ENCODE measurements around the gene PRKACG. TPM values are rescaled to one million over a fixed set of nuclear protein-coding genes. Genes with fewer than 3 reads are reported as not detected.

The PRKACG gene
- total RNA-seq, 1 donor from 2014 or later, result not detected

- H3K36me3 Mint-ChIP-seq (ENCODE audit: low read depth), result no peaks in the 10 kb centered on the region
- TF ChIP-seq CTCF (IDR thresholded peaks at IDR 0.05), result no peak
- no peak overlapping the region for H3K27ac Mint-ChIP-seq (ENCODE audit: unreplicated experiment)
- DNase-seq (ENCODE audit: low spot score), result no peak
- H3K4me1 Mint-ChIP-seq (ENCODE audit: low read depth), result peaks cover 10% of the 10 kb centered on the region
- H3K9me3 Mint-ChIP-seq (ENCODE audit: low read depth), result no peaks in the 10 kb centered on the region
- H3K27me3 Mint-ChIP-seq (ENCODE audit: low read depth), result peaks cover 33% of the 10 kb centered on the region
- H3K4me3 Mint-ChIP-seq (ENCODE audit: unreplicated experiment), result no peak overlapping the region
These were observed 12.0 kb downstream of the PRKACG start for GRCh38 chr9:69001921-69002320.

- H3K27ac Mint-ChIP-seq (ENCODE audit: unreplicated experiment), result no peak overlapping the region
- peak; percentile 85 for TF ChIP-seq CTCF (IDR thresholded peaks at IDR 0.05)
- no peak overlapping the region for H3K4me3 Mint-ChIP-seq (ENCODE audit: unreplicated experiment)
- H3K36me3 Mint-ChIP-seq (ENCODE audit: low read depth), result no peaks in the 10 kb centered on the region
- H3K4me1 Mint-ChIP-seq (ENCODE audit: low read depth), result peaks cover under 1% of the 10 kb centered on the region
- no peak for DNase-seq (ENCODE audit: low spot score)
- H3K27me3 Mint-ChIP-seq (ENCODE audit: low read depth), result peaks cover 35% of the 10 kb centered on the region
- no peaks in the 10 kb centered on the region for H3K9me3 Mint-ChIP-seq (ENCODE audit: low read depth)
These were observed 14.4 kb downstream of the PRKACG start for GRCh38 chr9:68999393-69000105.

GRCh38 chr9:68998812-68999211 is 15.1 kb downstream of the PRKACG start:
- H3K4me3 Mint-ChIP-seq (ENCODE audit: unreplicated experiment), result no peak overlapping the region
- DNase-seq (ENCODE audit: low spot score), result no peak
- H3K36me3 Mint-ChIP-seq (ENCODE audit: low read depth), result no peaks in the 10 kb centered on the region
- peaks cover 35% of the 10 kb centered on the region for H3K27me3 Mint-ChIP-seq (ENCODE audit: low read depth)
- no peaks in the 10 kb centered on the region for H3K9me3 Mint-ChIP-seq (ENCODE audit: low read depth)
- TF ChIP-seq CTCF (IDR thresholded peaks at IDR 0.05), result no peak
- no peak overlapping the region for H3K27ac Mint-ChIP-seq (ENCODE audit: unreplicated experiment)
- H3K4me1 Mint-ChIP-seq (ENCODE audit: low read depth), result no peaks in the 10 kb centered on the region

GRCh38 chr9:68998385-68998784 is 15.5 kb downstream of the PRKACG start:
- TF ChIP-seq CTCF (IDR thresholded peaks at IDR 0.05), result no peak
- Mint-ChIP-seq H3K27ac (ENCODE audit: unreplicated experiment) (no peak overlapping the region), H3K4me3 (ENCODE audit: unreplicated experiment) (no peak overlapping the region), H3K9me3 (ENCODE audit: low read depth) (no peaks in the 10 kb centered on the region), H3K4me1 (ENCODE audit: low read depth) (no peaks in the 10 kb centered on the region), H3K36me3 (ENCODE audit: low read depth) (no peaks in the 10 kb centered on the region), H3K27me3 (ENCODE audit: low read depth) (peaks cover 34% of the 10 kb centered on the region)
- DNase-seq (ENCODE audit: low spot score), result no peak

GRCh38 chr9:68997666-68998065 is 16.2 kb downstream of the PRKACG start:
- Mint-ChIP-seq H3K27ac (ENCODE audit: unreplicated experiment) (no peak overlapping the region), H3K9me3 (ENCODE audit: low read depth) (no peaks in the 10 kb centered on the region)
- no peak for TF ChIP-seq CTCF (IDR thresholded peaks at IDR 0.05)

More at GRCh38 chr9:68997666-68998065, 16.2 kb downstream of the PRKACG start:
- H3K4me1 Mint-ChIP-seq (ENCODE audit: low read depth), result no peaks in the 10 kb centered on the region
- H3K27me3 Mint-ChIP-seq (ENCODE audit: low read depth), result peaks cover 30% of the 10 kb centered on the region
- H3K36me3 Mint-ChIP-seq (ENCODE audit: low read depth), result no peaks in the 10 kb centered on the region
- DNase-seq (ENCODE audit: low spot score), result no peak
- H3K4me3 Mint-ChIP-seq (ENCODE audit: unreplicated experiment), result no peak overlapping the region

Data from chondrocyte (in vitro differentiated cells).